Sciatic nerve (tissue), 2 donors: Measurements from ENCODE around the gene MMP2. TPM values are rescaled to one million over a fixed set of nuclear protein-coding genes. Genes with fewer than 3 reads are reported as not detected.

Experiments used
- ATAC-seq: fragments of 200-7000 bp; cut with Tn5 transposase; one replicate; pipeline ENCODE4 v1.9.1; 2020; ENCODE audit warnings: mild to moderate bottlenecking, moderate library complexity
- DNase-seq: peaks from one replicate; pipeline ENCODE4 v3.0.0-alpha.2; 2020; ENCODE audit warnings: low spot score
- intact Hi-C: fragments of 100-400 bp; cut with DNase I; formaldehyde crosslinking; loops from one replicate; pipeline ENCODE4 v1.14.2; 2022
- total RNA-seq: library from RNA; stranded (reverse); fragmentation: NEBNext Ultra II Directional; extraction: Animal tissue kit (Norgen Biotek cat#: 25700); gene quantifications from one replicate; pipeline ENCODE4 v1.2.1, GENCODE V29; 2021
- donor health status: DM: no; HTN: no; CAD: no.
- donor health status: DM: no; HTN: no; CAD: no.

Gene MMP2
- total RNA-seq, 1 donor from 2014 or later: 193 TPM

DNA sequence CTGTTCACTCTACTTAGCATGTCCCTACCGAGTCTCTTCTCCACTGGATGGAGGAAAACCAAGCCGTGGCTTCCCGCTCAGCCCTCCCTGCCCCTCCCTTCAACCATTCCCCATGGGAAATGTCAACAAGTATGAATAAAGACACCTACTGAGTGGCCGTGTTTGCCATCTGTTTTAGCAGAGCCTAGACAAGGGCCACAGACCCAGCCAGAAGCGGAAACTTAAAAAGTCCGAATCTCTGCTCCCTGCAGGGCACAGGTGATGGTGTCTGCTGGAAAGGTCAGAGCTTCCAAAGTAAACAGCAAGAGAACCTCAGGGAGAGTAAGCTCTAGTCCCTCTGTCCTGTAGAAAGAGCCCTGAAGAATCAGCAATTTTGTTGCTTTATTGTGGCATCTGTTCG lies 27.1 kb downstream of the MMP2 start:
- ATAC-seq (no peak), DNase-seq (no peak)
- intact Hi-C loops: no loop called here

DNA sequence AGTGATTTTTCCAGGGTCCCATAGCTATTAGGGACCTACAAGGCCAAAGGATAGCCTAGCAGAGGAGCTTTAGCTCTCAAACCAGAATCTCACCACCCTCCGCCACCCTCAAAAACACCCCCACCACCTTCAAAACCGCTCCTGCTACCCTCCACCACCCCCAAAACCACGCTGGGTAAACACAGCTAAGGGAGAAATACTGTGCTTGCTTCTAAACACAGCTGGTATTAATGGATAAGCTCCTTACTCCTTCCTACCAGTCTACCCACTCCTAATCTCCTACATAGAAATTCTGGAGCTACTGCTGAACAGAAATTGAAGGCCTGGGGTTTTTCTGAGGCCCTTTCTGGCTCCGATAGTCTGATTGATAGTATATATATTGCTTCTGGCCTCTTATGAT lies 27.7 kb downstream of the MMP2 start:
- intact Hi-C loops: no loop called here
- DNase-seq (no peak), ATAC-seq (no peak)

DNA sequence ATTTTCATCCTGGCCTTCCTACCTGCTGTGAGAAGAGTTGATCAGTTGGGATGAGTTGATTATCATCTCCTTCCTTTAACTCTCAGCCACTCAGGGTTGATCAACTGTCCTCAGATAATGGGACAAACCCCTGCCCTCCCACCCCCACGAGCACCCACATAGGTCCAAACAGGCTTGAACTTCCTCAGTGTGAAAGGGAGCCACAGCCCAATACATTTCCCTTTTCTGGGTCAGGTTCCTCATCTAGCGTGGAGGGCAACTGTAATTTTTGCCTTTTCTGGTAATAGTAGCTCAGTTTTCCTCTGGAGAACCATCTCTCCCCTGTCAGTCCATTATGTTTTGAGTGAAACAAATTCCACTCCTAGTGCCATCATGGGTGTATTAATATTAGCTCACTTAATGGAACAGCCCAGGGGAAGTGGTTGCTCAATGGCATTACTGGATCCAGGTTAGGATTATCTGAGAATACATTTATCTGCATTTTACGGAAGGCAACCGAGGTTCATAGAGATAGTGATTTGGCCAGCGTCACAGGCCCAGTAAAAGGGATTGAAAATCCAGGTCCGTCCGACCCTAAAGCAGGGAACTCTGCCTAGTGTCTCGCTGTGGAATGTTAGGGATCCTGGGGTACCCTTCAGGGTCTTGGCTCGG lies 29.4 kb downstream of the MMP2 start:
- no peak for DNase-seq
- ATAC-seq: peak; percentile 16
- intact Hi-C loops: no loop called here

DNA sequence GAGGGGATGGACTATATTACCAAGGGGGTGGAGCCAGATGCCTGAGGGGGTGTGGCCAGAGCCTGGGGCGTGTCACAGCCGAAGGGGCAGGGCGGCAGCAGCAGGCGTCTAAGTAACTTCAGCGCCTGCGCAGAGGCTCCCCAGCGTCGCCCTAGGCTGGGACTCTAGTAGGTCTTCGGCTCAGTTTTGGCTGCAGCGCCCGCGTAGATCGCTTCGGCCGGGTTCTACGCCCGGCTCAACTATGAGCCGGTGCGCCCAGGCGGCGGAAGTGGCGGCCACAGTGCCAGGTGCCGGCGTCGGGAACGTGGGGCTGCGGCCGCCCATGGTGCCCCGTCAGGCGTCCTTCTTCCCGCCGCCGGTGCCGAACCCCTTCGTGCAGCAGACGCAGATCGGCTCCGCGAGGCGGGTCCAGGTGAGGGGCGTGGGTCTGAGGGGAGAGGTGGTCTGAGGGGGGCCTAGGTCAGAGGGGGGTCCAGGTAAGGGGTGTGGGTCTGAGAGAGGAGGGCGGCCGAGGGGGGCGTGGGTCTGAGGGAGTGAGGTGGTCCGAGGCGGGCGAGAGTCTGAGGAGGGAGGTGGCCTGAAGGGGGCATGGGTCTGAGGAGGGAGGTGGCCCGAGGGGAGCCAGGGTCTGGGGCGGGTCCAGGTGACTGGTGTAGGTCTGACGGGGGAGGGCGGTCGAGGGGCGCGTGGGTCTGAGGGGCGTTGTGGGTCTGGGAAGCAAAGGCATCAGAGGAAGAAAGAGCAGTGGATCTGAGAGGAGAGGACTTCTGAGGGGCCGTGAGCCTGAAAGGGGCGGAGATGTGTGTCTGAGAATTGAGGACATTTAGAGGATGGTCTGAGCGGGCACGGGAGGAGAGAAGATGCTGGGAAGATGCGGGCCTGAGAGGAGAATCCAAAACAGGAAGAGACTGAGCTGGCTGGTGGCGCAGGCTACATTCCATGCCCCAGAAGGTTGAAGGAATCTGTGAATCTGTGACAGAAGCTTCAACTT lies 30.2 kb downstream of the MMP2 start, which contains the start of gene LPCAT2:
TSS of gene LPCAT2 (plus strand) at position 132 of the 991 bp plus-strand sequence. CDS start at position 242, 110 bp downstream.
- intact Hi-C loops: no loop called here
- ATAC-seq (peak; percentile 94), DNase-seq (peak; percentile 94)

DNA sequence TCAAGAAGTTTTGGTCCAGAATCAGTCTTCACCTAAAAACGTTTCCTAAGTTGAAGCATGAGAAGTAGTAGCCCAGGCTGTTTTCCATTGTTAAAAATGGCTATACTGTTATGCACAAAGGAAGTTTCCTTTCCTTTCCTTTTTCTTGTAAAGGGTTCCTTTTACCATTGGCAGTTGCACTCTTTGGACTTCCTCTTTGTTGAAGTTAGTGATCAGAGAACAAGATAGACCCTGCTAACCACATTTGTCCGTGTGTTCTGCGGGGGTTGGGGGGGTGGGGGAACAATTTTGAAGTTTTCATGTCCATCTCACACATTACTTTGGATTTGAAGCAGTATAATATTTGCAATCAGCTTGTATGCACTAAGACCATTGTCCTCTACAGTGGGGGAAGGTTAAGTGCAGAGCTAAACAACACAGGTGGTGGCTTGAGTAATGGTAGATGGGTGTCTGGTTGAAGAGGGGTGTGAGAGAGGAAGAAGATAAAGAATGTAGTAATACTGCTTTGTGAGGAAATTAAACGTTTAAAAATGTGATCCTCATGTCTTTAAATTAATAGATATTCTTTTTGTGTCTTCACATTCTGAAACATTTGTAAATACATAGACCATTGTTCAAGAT lies 31.3 kb downstream of the MMP2 start:
- intact Hi-C loops: no loop called here
- ATAC-seq: no peak

DNA sequence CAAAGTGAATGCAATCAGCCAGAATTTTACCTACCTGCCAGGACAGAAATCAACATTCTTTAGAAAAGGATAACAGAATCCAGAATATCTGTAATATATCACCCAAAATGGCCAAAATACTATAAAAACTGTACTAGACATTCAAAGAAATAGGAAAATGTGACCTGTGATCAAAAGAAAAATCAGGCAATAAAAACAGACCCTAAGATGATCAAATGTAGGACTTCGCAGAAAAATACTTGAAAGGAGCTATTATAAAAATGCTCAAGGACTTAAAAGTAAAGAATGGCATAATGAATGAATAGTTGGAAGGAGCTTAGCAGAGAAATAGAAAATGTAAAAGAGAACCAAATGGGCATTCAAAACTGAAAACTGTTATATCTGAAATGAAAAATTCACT lies 33.9 kb downstream of the MMP2 start:
- intact Hi-C loops: no loop called here
- no peak for ATAC-seq
- DNase-seq: no peak

More for the DNA sequence above, 31.3 kb downstream of the MMP2 start:
- DNase-seq: no peak

DNA sequence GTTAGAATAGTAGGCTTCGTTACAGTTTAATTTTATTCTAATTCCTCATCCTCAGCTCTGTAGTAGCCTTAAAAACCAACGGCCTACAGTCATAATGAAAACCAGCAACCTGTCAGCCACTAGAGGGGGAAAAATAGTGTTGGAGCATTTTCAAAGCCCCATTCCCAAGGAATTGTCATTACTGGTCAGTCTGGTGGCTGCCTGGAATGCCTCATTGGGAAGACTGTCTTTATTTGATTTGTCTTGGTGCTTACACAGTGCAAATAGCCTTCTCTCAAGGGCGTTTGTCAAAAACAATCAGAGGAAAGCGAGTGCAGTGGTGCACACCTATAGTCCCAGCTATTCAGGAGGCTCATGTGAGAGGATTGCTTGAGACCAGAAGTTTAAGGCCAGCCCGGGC lies 34.6 kb downstream of the MMP2 start:
- DNase-seq: no peak
- intact Hi-C loops: no loop called here
- ATAC-seq: no peak

DNA sequence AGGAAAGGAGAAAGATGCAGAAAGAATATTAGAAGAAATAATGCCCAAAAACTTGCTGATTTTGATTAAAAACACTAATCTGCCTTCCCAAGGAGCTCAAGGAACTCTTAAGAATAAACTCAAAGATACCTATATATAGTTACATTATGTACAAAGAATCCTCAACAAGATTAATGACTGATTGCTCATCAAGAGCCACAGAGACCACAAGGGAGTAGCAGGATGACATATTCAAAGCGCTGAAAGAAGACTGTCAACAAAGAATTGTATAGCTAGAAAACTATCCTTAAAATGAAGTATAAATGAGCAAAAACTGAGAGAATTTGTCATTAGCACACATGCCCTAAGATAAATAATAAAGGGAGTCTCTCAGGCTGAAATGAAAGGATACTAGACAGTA lies 36.1 kb downstream of the MMP2 start:
- no peak for ATAC-seq
- intact Hi-C loops: no loop called here

DNA sequence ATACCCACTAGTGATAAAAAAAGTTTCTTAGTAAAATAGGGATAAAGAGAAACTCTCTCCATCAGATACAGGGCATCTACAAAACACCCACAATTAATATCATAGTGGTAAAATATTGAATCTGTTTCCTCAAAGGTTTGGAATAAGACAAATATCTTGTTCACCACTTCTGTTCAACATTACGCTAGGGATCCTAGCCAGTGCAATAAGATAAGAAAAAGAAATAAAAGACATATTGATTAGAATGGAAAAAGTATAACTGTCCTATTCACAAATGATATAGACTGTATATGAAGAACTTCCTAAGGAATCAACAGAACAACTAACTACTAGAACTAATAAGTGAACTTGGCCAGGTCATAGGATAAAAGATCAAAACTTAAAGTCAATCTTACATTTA lies 42.8 kb downstream of the MMP2 start:
- intact Hi-C loops: no loop called here
- ATAC-seq (no peak), DNase-seq (no peak)

More for the DNA sequence above, 36.1 kb downstream of the MMP2 start:
- no peak for DNase-seq

DNA sequence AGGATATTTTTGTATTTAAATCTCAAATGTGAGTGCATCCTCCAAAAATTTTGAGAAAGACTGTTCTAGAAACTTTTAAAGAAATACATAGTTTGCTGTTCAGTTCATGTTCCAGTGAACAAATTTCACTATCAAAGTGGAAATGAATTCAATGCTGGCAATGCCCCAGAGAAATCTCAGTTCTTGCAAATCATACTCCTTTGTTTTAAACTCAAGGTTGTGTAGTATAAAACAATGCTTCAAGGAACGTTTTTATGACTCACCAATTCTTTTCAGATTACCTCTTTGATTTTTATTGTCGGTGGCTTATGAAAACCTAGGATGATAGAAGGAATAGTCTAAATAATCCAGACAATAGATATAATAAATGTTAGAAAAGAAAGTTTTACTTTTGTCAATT lies 47.4 kb downstream of the MMP2 start:
- intact Hi-C loops: no loop called here
- ATAC-seq (no peak), DNase-seq (no peak)

DNA sequence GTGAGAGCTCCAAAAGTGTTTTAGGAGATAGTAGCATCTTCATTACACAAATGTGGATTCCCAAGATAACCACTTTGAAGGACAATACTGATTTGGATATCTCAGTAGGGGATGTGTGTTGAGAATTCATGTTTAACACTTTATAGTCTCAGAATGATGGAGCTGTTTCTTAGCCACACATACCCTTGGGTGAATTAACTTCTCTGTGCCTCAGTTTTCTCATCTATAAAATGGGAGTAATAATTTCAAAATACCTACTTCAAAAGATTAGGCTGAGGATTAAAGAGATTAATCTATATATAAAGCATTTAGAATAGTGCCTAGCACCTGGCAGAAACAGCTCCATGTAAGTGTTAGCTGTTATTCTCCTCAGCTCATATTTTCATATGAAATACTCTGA lies 48.9 kb downstream of the MMP2 start:
- DNase-seq: no peak
- intact Hi-C loops: no loop called here
- no peak for ATAC-seq

DNA sequence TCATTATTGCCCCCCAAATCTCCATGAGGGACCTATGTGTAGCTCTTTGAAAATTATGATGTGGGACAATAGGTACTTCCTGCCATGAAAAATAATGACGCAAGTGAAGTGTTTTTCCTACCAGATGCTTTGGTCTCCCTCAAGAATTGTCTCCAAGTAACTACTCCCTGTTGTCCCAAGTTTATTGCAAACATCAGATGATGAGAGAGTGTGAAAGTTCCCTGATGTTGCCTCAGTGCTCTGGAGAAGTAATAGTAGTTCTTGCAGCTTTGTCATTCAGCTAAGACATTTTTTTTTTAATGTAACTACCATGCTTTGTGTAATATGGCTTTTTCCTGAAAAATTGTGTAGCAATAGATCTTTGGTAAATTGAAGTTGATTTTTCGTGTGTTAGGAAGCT lies 50.0 kb downstream of the MMP2 start:
- DNase-seq: no peak
- intact Hi-C loops: no loop called here
- peak; percentile 97 for ATAC-seq

DNA sequence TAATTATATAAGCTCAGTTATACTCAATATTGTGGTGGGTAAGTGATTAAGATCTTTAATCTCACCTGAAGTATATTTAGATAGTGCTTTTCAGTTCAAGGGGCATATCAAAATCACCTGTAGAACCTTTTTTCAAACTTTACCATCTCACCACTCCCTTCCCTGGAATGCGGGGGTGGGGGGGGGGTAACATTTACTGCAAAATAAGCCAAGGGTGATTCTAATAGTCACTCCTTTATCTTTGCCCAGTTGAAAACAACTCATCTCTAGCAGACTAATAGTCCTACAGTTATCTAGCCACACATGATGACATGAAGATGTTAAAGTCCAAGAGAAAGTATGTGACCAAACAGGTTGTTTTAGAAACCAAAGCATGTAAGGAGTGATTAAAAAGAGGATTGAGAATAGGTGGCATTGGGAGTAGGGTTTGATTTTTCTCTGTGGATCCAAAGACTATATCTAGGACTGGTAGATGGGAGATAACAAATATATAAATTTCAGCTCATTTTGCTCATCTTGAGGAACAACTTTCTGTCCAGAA lies 51.4 kb downstream of the MMP2 start:
- intact Hi-C loops: no loop called here

DNA sequence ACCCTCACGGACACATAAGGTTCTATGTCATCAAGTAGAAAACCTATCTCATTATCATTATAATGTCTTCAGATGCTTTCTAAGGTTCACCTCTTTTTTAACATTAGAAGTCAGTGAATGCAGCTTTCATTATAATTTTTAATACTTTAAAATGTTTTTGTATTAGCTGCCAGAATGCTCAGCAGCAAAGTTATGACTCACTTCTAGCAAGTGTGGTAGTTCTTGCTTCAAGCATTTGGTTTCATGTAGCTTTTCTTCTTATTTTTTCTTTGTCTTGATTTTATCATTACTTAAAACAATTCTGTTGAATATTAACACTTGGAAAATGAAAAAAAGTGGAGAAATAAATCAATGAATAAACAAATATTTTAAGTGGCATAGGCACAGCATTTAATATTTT lies 53.2 kb downstream of the MMP2 start:
- intact Hi-C loops: no loop called here
- DNase-seq (no peak), ATAC-seq (no peak)

More for the DNA sequence above, 51.4 kb downstream of the MMP2 start:
- no peak for ATAC-seq
- no peak for DNase-seq

DNA sequence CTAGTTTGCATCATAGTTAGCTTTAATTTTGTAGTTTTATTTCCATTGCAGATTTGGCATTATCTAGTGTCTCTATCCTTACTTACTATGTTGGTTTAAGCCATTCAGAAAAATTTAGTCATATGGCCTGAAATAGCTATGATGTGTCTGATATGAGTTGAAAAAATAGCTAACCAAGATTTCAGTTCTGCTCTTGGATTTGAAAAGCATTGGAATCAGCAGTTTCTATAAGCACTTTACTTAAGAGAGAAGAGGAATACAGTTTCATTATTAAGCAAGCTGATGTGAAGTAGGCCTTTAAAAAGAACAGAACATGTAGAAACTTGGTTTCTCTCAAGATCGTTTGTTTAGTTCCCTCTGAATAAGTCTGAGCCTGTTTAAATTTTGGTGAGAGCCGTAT lies 55.8 kb downstream of the MMP2 start:
- ATAC-seq: peak; percentile 17
- no peak for DNase-seq
- intact Hi-C loops: no loop called here

DNA sequence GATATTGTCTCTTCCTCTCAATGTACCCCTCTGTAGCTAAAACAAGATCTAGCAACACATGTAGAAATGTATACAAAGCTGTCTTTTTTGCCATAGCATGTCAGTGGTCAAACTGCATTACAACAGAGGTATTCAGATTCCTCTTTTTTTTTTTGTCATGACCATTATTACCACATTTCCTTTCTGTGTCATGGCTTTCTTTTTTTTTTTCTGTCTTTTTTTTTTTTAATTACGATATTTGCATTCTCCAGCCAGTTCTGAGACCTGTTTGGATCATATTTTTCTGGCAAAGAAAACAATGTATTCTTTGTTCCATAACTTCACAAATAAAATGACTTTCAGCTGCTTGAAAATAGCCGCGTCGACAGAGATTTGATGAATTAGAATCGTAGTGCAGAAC lies 60.1 kb downstream of the MMP2 start:
- ATAC-seq: peak; percentile 58
- intact Hi-C loops: no loop called here
- no peak for DNase-seq

DNA sequence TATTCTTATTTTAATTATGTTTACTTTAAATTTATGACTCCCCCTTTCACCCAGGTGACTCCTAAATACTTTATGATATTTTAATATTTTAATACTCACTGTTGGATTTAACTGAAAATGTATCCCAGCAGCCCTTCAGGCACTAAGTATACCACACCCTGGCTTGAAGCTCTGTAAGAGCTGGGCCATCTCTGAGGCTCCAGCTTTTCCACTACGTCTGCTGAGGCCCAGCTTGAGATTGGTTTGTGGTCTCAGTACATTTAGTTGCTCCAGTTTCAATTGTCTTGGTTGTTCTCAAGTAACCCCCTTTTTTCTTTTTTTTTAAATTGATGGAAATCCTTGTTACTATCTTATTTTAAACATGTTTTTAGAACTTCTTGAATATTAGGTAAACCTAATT lies 60.5 kb downstream of the MMP2 start:
- intact Hi-C loops: no loop called here
- peak; percentile 74 for ATAC-seq
- no peak for DNase-seq

DNA sequence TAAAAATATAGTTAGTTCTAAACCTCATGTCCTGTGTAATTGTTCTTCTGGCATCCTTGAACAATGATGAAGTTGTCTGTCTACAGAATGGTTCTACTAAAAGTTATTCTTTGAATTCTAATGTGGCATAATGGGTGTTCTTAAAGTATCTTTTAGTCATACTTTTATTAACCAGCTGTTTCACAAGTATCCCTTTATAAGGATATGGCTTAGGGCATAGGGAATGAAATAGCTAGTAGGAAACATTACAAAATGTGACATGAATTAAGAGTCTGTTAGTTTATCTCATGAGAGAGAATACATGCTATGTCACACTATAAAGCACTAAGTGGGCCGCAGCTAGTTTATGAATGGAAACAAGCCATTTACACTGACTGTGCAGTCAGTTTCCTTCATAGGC lies 61.2 kb downstream of the MMP2 start:
- ATAC-seq: no peak
- intact Hi-C loops: no loop called here
- DNase-seq: no peak

DNA sequence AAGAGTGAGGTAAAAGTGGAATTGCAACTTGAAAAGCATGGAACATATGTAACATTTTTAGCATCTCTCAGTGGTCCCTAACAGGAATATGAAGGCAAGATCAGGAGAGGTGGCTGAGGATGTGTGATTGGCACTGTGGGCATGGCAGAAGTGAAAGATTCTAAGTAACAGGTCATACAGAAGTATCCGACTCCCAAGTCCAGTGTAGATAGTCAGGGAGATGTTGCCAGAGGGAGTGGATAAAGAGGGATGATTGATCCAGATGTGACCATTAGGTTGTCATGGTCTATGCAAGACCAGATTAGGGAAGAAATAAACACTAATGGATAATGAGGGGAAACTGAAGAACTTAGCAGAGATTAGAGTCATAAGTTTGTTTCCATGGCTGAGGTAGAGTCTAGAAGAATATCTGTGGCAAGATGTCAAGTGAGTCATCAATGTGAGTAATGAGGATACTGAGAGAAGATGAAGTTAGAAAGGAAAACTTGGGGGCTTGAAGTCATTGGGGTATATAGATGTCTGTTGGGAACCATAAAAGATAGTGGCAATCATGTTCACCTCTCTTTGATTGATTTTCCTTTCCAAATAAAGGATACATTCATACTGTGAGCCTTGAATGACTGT lies 63.6 kb downstream of the MMP2 start:
- ATAC-seq (peak; percentile 60), DNase-seq (no peak)
- intact Hi-C loops: no loop called here
